GM06990 (cell line): ENCODE measurements around the gene RBM6.
A peak's percentile ranks its signal among the peaks of the same experiment; 100 is the strongest.
"Not testable (repeated sequence)": the region's sequence is repeated elsewhere in the genome, so short reads cannot be mapped to it uniquely, and the experiment has no call there.

Experiments used
- DNase-seq: peaks from one replicate; pipeline ENCODE4 v3.0.0-alpha.2; 2011; ENCODE audit not compliant: insufficient read length; ENCODE audit errors: extremely low read depth
- H3K27me3 ChIP-seq: replicated peaks from 2 replicates; pipeline ENCODE4 v1.6.0; 2011; ENCODE audit warnings: low read length; ENCODE audit not compliant: control insufficient read depth, insufficient read depth
- H3K36me3 ChIP-seq: 2 replicates; pipeline ENCODE4 v1.5.1; 2011; ENCODE audit warnings: low read length; ENCODE audit not compliant: control insufficient read depth, insufficient read depth
- H3K4me3 ChIP-seq: replicated peaks from 2 replicates; pipeline ENCODE4 v1.5.1; 2011; ENCODE audit warnings: low read depth, mild to moderate bottlenecking, control low read depth, low read length
- CTCF ChIP-seq: IDR thresholded peaks from 2 replicates; pipeline ENCODE4 v1.5.1; 2011; ENCODE audit warnings: low read length, control low read depth, mild to moderate bottlenecking, inconsistent platforms; ENCODE audit not compliant: insufficient read depth, poor library complexity, severe bottlenecking

The RBM6 gene

GRCh38 chr3:49900491-49901153 lies 39.3 kb upstream of the RBM6 start:
- Histone ChIP-seq H3K4me3 (no peak overlapping the region), H3K36me3 (no peaks in the 10 kb centered on the region), H3K27me3 (no peaks in the 10 kb centered on the region)
- TF ChIP-seq CTCF, result no peak
- no peak for DNase-seq

- no peak for TF ChIP-seq CTCF
- Histone ChIP-seq H3K4me3 (no peak overlapping the region), H3K27me3 (no peaks in the 10 kb centered on the region), H3K36me3 (no peaks in the 10 kb centered on the region)
- DNase-seq, result no peak
These were observed 38.3 kb upstream of the RBM6 start for GRCh38 chr3:49901366-49902339.

GRCh38 chr3:49902511-49903345 lies 37.2 kb upstream of the RBM6 start:
- Histone ChIP-seq H3K27me3 (no peaks in the 10 kb centered on the region), H3K4me3 (no peak overlapping the region), H3K36me3 (no peaks in the 10 kb centered on the region)
- TF ChIP-seq CTCF, result no peak
- no peak for DNase-seq

DNA sequence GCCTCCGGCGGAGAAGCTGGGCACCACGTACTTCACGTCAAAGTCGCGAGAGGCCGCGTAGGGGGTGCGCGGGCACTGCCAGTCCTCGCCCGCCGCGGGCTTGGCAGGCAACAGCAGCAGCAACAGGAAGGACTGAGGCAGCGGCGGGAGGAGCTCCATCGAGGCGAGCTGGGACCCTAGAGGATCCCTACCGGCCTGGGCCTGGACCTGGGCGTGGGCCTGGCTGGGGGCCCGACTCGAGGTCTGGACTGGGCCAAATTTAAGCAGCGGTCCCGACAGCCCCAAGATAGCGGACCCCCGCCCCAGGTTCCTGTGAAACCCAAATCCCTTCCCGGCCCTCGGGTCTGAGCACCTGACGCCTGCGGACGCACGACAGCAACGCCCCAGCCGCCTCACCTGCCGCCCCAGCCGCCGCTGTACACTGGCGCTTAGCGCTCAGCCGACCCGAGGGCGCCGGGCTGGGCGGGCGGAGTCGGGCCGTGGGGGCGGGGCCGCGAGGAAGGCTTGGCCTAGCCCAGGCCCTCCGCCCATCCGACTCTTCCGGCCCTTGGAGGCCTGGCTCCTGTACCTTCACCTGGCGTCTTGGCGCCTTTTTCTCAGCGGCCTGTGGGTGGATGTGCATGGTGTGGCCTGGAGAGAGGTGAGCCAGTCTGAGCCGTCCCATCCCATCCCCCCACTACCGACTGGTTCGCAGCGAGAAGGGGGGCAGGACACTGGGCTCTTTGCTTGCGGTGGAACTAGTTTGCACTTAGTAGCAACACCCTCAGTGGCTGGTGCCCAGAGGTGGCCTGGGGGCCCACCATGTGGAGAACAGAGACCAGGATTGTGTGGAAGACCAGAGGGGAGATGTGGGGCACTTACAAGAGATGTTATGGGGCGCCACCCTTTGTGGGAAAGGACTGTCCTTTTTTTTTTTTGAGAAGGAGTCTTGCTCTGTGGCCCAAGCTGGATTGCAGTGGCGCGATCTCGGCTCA lies 36.2 kb upstream of the RBM6 start, which contains the start of gene MST1R:
Gene MST1R (minus strand): TSS at position 423 of the 974 bp plus-strand sequence. CDS start 264 bp downstream, at position 159.
- Histone ChIP-seq H3K27me3 (no peaks in the 10 kb centered on the region), H3K36me3 (peaks cover 3% of the 10 kb centered on the region; the same call in 1 of the 2 replicates), H3K4me3 (peak within 1 kb of the TSS; percentile 59)
- peak; percentile 90 for DNase-seq
- no peak for TF ChIP-seq CTCF

DNA sequence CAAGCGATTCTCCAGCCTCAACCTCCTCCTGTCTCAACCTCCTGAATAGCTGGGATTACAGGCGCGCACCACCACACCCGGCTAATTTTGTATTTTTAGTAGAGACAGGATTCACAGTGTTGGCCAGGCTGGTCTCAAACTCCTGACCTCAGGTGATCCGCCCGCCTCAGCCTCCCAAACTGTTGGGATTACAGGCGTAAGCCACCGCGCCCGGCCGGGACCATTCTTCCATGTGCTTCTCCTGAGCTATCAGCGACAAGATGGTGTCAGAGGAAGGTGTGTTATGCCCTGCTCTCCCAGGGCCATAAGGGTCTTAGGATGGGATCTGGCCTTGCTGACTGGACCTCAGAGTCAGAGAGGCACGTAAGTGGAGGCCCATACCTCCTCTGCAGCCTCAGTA lies 35.5 kb upstream of the RBM6 start:
- not testable (repeated sequence) for H3K4me3 ChIP-seq

More for the DNA sequence above, 35.5 kb upstream of the RBM6 start:
- H3K27me3 ChIP-seq, H3K36me3 ChIP-seq, DNase-seq: not testable (repeated sequence)
